Measurements from ENCODE around the gene SLC10A7. TPM values are rescaled to one million over a fixed set of nuclear protein-coding genes. Genes with fewer than 3 reads are reported as not detected.

The SLC10A7 gene
- total RNA-seq, 1 donor = 9.0 TPM

GRCh38 chr4:146271466-146271865 is 250.3 kb downstream of the SLC10A7 start:
- H3K36me3 ChIP-seq (ENCODE audit: insufficient read depth, low read length) = no peaks in the 10 kb centered on the region
- no peaks in the 10 kb centered on the region for H3K4me1 ChIP-seq (ENCODE audit: insufficient read depth, low read length)
- no peak for TF ChIP-seq CTCF (IDR thresholded peaks at IDR 0.05; ENCODE audit: extremely low read depth, low read depth, low read length)
- no peak overlapping the region for H3K4me2 ChIP-seq (ENCODE audit: insufficient read depth, low read length)
- H4K20me1 ChIP-seq (ENCODE audit: insufficient read depth, low read length) = no peaks in the 10 kb centered on the region
- H3K27ac ChIP-seq (ENCODE audit: low read depth, low read length) = no peak overlapping the region
- H3K4me3 ChIP-seq (ENCODE audit: insufficient read depth, low read length) = no peak overlapping the region
- no peaks in the 10 kb centered on the region for H3K79me2 ChIP-seq (ENCODE audit: insufficient read depth, low read length)
- H2AFZ ChIP-seq (ENCODE audit: low read length) = no peak overlapping the region
- DNase-seq (ENCODE audit: insufficient read length, low spot score, missing footprints) = no peak
- no peaks in the 10 kb centered on the region for H3K27me3 ChIP-seq (ENCODE audit: insufficient read depth, low read length)
- H3K9me3 ChIP-seq (ENCODE audit: low read depth, low read length) = no peaks in the 10 kb centered on the region

- no peak overlapping the region for H3K27ac ChIP-seq (ENCODE audit: low read depth, low read length)
- H4K20me1 ChIP-seq (ENCODE audit: insufficient read depth, low read length) = no peaks in the 10 kb centered on the region
- TF ChIP-seq CTCF (IDR thresholded peaks at IDR 0.05; ENCODE audit: extremely low read depth, low read depth, low read length) = no peak
- H3K79me2 ChIP-seq (ENCODE audit: insufficient read depth, low read length) = no peaks in the 10 kb centered on the region
- H3K4me3 ChIP-seq (ENCODE audit: insufficient read depth, low read length) = no peak overlapping the region
- H3K4me2 ChIP-seq (ENCODE audit: insufficient read depth, low read length) = no peak overlapping the region
- no peak for DNase-seq (ENCODE audit: insufficient read length, low spot score, missing footprints)
- H2AFZ ChIP-seq (ENCODE audit: low read length) = no peak overlapping the region
- H3K27me3 ChIP-seq (ENCODE audit: insufficient read depth, low read length) = no peaks in the 10 kb centered on the region
- no peaks in the 10 kb centered on the region for H3K4me1 ChIP-seq (ENCODE audit: insufficient read depth, low read length)
- no peaks in the 10 kb centered on the region for H3K9me3 ChIP-seq (ENCODE audit: low read depth, low read length)
- no peaks in the 10 kb centered on the region for H3K36me3 ChIP-seq (ENCODE audit: insufficient read depth, low read length)
Observed at GRCh38 chr4:146269228-146269653, 252.5 kb downstream of the SLC10A7 start.

GRCh38 chr4:146267826-146268225 is 253.9 kb downstream of the SLC10A7 start:
- no peaks in the 10 kb centered on the region for H3K4me1 ChIP-seq (ENCODE audit: insufficient read depth, low read length)
- H3K27ac ChIP-seq (ENCODE audit: low read depth, low read length) = no peak overlapping the region
- no peaks in the 10 kb centered on the region for H4K20me1 ChIP-seq (ENCODE audit: insufficient read depth, low read length)
- DNase-seq (ENCODE audit: insufficient read length, low spot score, missing footprints) = no peak
- H3K4me3 ChIP-seq (ENCODE audit: insufficient read depth, low read length) = no peak overlapping the region
- H3K4me2 ChIP-seq (ENCODE audit: insufficient read depth, low read length) = no peak overlapping the region
- no peak for TF ChIP-seq CTCF (IDR thresholded peaks at IDR 0.05; ENCODE audit: extremely low read depth, low read depth, low read length)
- no peaks in the 10 kb centered on the region for H3K27me3 ChIP-seq (ENCODE audit: insufficient read depth, low read length)
- no peaks in the 10 kb centered on the region for H3K79me2 ChIP-seq (ENCODE audit: insufficient read depth, low read length)
- no peaks in the 10 kb centered on the region for H3K9me3 ChIP-seq (ENCODE audit: low read depth, low read length)
- H3K36me3 ChIP-seq (ENCODE audit: insufficient read depth, low read length) = no peaks in the 10 kb centered on the region
- no peak overlapping the region for H2AFZ ChIP-seq (ENCODE audit: low read length)

- Histone ChIP-seq H3K4me2 (ENCODE audit: insufficient read depth, low read length) (no peak overlapping the region), H3K9me3 (ENCODE audit: low read depth, low read length) (no peaks in the 10 kb centered on the region), H3K27ac (ENCODE audit: low read depth, low read length) (no peak overlapping the region), H2AFZ (ENCODE audit: low read length) (no peak overlapping the region), H3K27me3 (ENCODE audit: insufficient read depth, low read length) (no peaks in the 10 kb centered on the region), H3K4me3 (ENCODE audit: insufficient read depth, low read length) (no peak overlapping the region), H3K79me2 (ENCODE audit: insufficient read depth, low read length) (no peaks in the 10 kb centered on the region), H3K4me1 (ENCODE audit: insufficient read depth, low read length) (no peaks in the 10 kb centered on the region), H4K20me1 (ENCODE audit: insufficient read depth, low read length) (no peaks in the 10 kb centered on the region), H3K36me3 (ENCODE audit: insufficient read depth, low read length) (no peaks in the 10 kb centered on the region)
- TF ChIP-seq CTCF (IDR thresholded peaks at IDR 0.05; ENCODE audit: extremely low read depth, low read depth, low read length) = no peak
- peak; percentile 38 for DNase-seq (ENCODE audit: insufficient read length, low spot score, missing footprints)
Observed at GRCh38 chr4:146265950-146266490, 255.7 kb downstream of the SLC10A7 start.
